GM23338 (cell line): ENCODE measurements around the gene FGA. TPM values are rescaled to one million over a fixed set of nuclear protein-coding genes. Genes with fewer than 3 reads are reported as not detected.

ENCODE experiments used
- ATAC-seq: fragments of 200-7000 bp; cut with Tn5 transposase; 3 replicates; pipeline ENCODE4 v1.9.1; 2020
- DNase-seq: peaks from one replicate; pipeline ENCODE4 v3.0.0-alpha.2; 2015; ENCODE audit warnings: low spot score
- H2AFZ ChIP-seq: fragments of 200-600 bp; sonication (generic); 2 replicates; pipeline ENCODE4 v1.8.0; 2016; ENCODE audit warnings: antibody characterized with exemption, mild to moderate bottlenecking, moderate library complexity
- H3F3A ChIP-seq: fragments of 200-600 bp; sonication (generic); replicated peaks from 2 replicates; pipeline ENCODE4 v1.8.0; 2017; ENCODE audit warnings: antibody characterized with exemption, mixed run types, low read depth
- H3K27ac ChIP-seq: fragments of 200-600 bp; sonication (generic); 2 replicates; pipeline ENCODE4 v1.6.1; 2016; ENCODE audit warnings: low read depth
- H3K27me3 ChIP-seq: fragments of 200-600 bp; sonication (generic); 2 replicates; pipeline ENCODE4 v1.8.0; 2016; ENCODE audit warnings: mild to moderate bottlenecking, mixed run types, moderate library complexity; ENCODE audit not compliant: insufficient read depth
- H3K36me3 ChIP-seq: fragments of 200-600 bp; sonication (generic); 2 replicates; pipeline ENCODE4 v1.8.0; 2016; ENCODE audit warnings: mild to moderate bottlenecking; ENCODE audit not compliant: insufficient read depth
- H3K4me1 ChIP-seq: fragments of 200-600 bp; sonication (generic); 2 replicates; pipeline ENCODE4 v1.8.0; 2016; ENCODE audit warnings: mild to moderate bottlenecking, moderate library complexity; ENCODE audit not compliant: insufficient read depth
- H3K4me2 ChIP-seq: fragments of 200-600 bp; sonication (generic); 2 replicates; pipeline ENCODE4 v1.7.1; 2017; ENCODE audit warnings: mixed run types
- H3K4me3 ChIP-seq: fragments of 200-600 bp; sonication (generic); 2 replicates; pipeline ENCODE4 v1.6.1; 2016; ENCODE audit warnings: mixed run types
- H3K79me2 ChIP-seq: fragments of 200-600 bp; sonication (generic); replicated peaks from 2 replicates; pipeline ENCODE4 v1.8.0; 2017; ENCODE audit warnings: mild to moderate bottlenecking; ENCODE audit not compliant: insufficient read depth
- H3K9me2 ChIP-seq: fragments of 200-600 bp; sonication (generic); 2 replicates; pipeline ENCODE4 v1.8.0; 2017; ENCODE audit not compliant: insufficient read depth
- H4K20me1 ChIP-seq: fragments of 200-600 bp; sonication (generic); replicated peaks from 2 replicates; pipeline ENCODE4 v1.8.0; 2017; ENCODE audit warnings: mild to moderate bottlenecking; ENCODE audit not compliant: insufficient read depth
- H3K27ac Mint-ChIP-seq: 2 replicates; pipeline ENCODE4 v1.8.0; 2020; ENCODE audit warnings: inconsistent platforms, mild to moderate bottlenecking, moderate library complexity, mixed read lengths
- H3K27me3 Mint-ChIP-seq: 3 replicates; pipeline ENCODE4 v1.8.0; 2022; ENCODE audit warnings: low read depth, mild to moderate bottlenecking, moderate library complexity, mixed read lengths, inconsistent platforms; ENCODE audit not compliant: insufficient read depth, poor library complexity
- H3K36me3 Mint-ChIP-seq: 3 replicates; pipeline ENCODE4 v1.8.0; 2021; ENCODE audit warnings: low read depth, mild to moderate bottlenecking, inconsistent platforms, moderate library complexity, mixed read lengths
- H3K4me1 Mint-ChIP-seq: 3 replicates; pipeline ENCODE4 v1.8.0; 2020; ENCODE audit warnings: mild to moderate bottlenecking, inconsistent platforms, mixed read lengths
- H3K4me3 Mint-ChIP-seq: 3 replicates; pipeline ENCODE4 v1.8.0; 2021; ENCODE audit warnings: moderate library complexity, mild to moderate bottlenecking, inconsistent platforms, mixed read lengths
- H3K9me3 Mint-ChIP-seq: 3 replicates; pipeline ENCODE4 v1.8.0; 2020; ENCODE audit warnings: moderate library complexity, mild to moderate bottlenecking, inconsistent platforms, mixed read lengths
- CREB1 ChIP-seq: fragments of 250-450 bp; sonication (Bioruptor Pico); IDR thresholded peaks from 2 replicates; pipeline ENCODE4 v1.5.0; 2020; ENCODE audit warnings: low read depth, mild to moderate bottlenecking, moderate library complexity
- EZH2 ChIP-seq: fragments of 200-600 bp; sonication (generic); IDR thresholded peaks from one replicate; pipeline ENCODE4 v1.8.0; 2017; ENCODE audit warnings: antibody characterized with exemption, mild to moderate bottlenecking, low read depth; ENCODE audit not compliant: unreplicated experiment
- EZH2phosphoT487 ChIP-seq: fragments of 200-600 bp; sonication (generic); IDR thresholded peaks from one replicate; pipeline ENCODE4 v1.8.1; 2018; ENCODE audit warnings: antibody characterized with exemption; ENCODE audit not compliant: unreplicated experiment
- JUNB ChIP-seq: IDR thresholded peaks from one replicate; pipeline ENCODE4 v1.6.1; 2016; ENCODE audit warnings: antibody characterized with exemption; ENCODE audit not compliant: unreplicated experiment
- NANOG ChIP-seq: IDR thresholded peaks from 2 replicates; pipeline ENCODE4 v1.6.1; 2016; ENCODE audit warnings: antibody characterized with exemption, borderline replicate concordance
- POLR2AphosphoS5 ChIP-seq: IDR thresholded peaks from 2 replicates; pipeline ENCODE4 v1.6.1; 2016; ENCODE audit warnings: antibody characterized with exemption, low read depth
- STAT1 ChIP-seq: IDR thresholded peaks from one replicate; pipeline ENCODE4 v1.6.1; 2016; ENCODE audit warnings: antibody characterized with exemption; ENCODE audit not compliant: unreplicated experiment
- ZNF114 ChIP-seq: fragments of 250-450 bp; sonication (Bioruptor Pico); IDR thresholded peaks from 2 replicates; pipeline ENCODE4 v1.5.0; 2020; ENCODE audit warnings: mild to moderate bottlenecking, moderate library complexity
- ZNF331 ChIP-seq: fragments of 250-450 bp; sonication (Bioruptor Pico); IDR thresholded peaks from 2 replicates; pipeline ENCODE4 v1.5.0; 2020; ENCODE audit warnings: low read depth, mild to moderate bottlenecking, moderate library complexity
- polyA plus RNA-seq: library from polyadenylated mRNA; unstranded; fragments of >200 nt; fragmentation: Nextera tagmentation; extraction: Ambion mirVana; gene quantifications from 2 replicates; pipeline ENCODE4 v1.2.1, GENCODE V29; 2016
- total RNA-seq: library from RNA; depleted of rRNA; stranded (reverse); fragments of >200 nt; shearing (Covaris generic); gene quantifications from 2 replicates; pipeline ENCODE4 v1.2.3, GENCODE V29; 2014
- TF ChIP-seq, protein P1 (sequence below), 2 experiments: fragments of 200-600 bp in 1 of 2; sonication (generic) in 1 of 2; conservative IDR thresholded peaks; 2 replicates each; pipeline versions ENCODE4 v1.5.1 to v1.6.1; 2016 to 2017; ENCODE audit warnings: antibody characterized with exemption in 2 of 2, low read depth in 2 of 2, mild to moderate bottlenecking in 2 of 2, moderate library complexity in 1 of 2
- TF ChIP-seq, protein P2 (sequence below): fragments of 250-450 bp; sonication (Bioruptor Pico); IDR thresholded peaks from 2 replicates; pipeline ENCODE4 v1.5.0; 2020; ENCODE audit warnings: mild to moderate bottlenecking, moderate library complexity
- TF ChIP-seq, protein P3 (sequence below): IDR thresholded peaks from 2 replicates; pipeline ENCODE4 v1.6.1; 2016; ENCODE audit warnings: antibody characterized with exemption
- TF ChIP-seq, protein P4 (sequence below): IDR thresholded peaks from one replicate; pipeline ENCODE4 v1.6.1; 2018; ENCODE audit warnings: antibody characterized with exemption; ENCODE audit not compliant: unreplicated experiment

Gene FGA
- total and polyA plus RNA-seq, 2 experiments from 2014 or later = not detected

DNA sequence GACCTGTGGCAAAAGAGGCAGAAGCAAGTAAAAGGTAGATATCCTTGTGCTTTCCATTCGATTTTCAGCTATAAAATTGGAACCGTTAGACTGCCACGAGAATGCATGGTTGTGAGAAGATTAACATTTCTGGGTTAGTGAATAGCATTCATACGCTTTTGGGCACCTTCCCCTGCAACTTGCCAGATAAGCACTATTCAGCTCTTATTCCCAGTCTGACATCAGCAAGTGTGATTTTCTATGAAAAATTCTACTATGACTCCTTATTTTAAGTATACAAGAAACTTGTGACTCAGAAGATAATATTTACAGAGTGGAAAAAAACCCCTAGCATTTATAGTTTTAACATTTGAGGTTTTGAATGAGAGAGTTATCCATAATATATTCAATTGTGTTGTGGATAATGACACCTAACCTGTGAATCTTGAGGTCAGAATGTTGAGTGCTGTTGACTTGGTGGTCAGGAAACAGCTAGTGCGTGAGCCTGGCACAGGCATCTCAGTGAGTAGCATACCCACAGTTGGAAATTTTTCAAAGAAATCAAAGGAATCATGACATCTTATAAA, 23.8 kb downstream of the FGA start:
- Histone ChIP-seq H2AFZ (peak overlapping the region; percentile 19; the same call in 1 of the 2 replicates), H3K36me3 (no peaks in the 10 kb centered on the region), H3F3A (no peaks in the 10 kb centered on the region), H3K4me2 (no peak overlapping the region), H4K20me1 (no peaks in the 10 kb centered on the region), H3K27me3 (no peaks in the 10 kb centered on the region), H3K4me1 (peaks cover 6% of the 10 kb centered on the region; the same call in 1 of the 2 replicates), H3K9me2 (no peaks in the 10 kb centered on the region), H3K4me3 (no peak overlapping the region), H3K27ac (no peak overlapping the region), H3K79me2 (no peaks in the 10 kb centered on the region)
- ATAC-seq (no peak), DNase-seq (no peak)
- Mint-ChIP-seq H3K4me3 (no peak overlapping the region), H3K4me1 (peaks cover 10% of the 10 kb centered on the region; the same call in 2 of the 3 replicates), H3K36me3 (no peaks in the 10 kb centered on the region), H3K27me3 (no peaks in the 10 kb centered on the region), H3K9me3 (no peaks in the 10 kb centered on the region), H3K27ac (no peak overlapping the region)
- TF ChIP-seq EZH2 (no peak), EZH2phosphoT487 (no peak), ZNF114 (CRISPR knock-in tag) (no peak), STAT1 (no peak), ZNF331 (CRISPR knock-in tag) (no peak), NANOG (no peak), CREB1 (CRISPR knock-in tag) (no peak), POLR2AphosphoS5 (no peak), JUNB (no peak)
- TF ChIP-seq, protein P1, sequence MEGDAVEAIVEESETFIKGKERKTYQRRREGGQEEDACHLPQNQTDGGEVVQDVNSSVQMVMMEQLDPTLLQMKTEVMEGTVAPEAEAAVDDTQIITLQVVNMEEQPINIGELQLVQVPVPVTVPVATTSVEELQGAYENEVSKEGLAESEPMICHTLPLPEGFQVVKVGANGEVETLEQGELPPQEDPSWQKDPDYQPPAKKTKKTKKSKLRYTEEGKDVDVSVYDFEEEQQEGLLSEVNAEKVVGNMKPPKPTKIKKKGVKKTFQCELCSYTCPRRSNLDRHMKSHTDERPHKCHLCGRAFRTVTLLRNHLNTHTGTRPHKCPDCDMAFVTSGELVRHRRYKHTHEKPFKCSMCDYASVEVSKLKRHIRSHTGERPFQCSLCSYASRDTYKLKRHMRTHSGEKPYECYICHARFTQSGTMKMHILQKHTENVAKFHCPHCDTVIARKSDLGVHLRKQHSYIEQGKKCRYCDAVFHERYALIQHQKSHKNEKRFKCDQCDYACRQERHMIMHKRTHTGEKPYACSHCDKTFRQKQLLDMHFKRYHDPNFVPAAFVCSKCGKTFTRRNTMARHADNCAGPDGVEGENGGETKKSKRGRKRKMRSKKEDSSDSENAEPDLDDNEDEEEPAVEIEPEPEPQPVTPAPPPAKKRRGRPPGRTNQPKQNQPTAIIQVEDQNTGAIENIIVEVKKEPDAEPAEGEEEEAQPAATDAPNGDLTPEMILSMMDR (conservative IDR thresholded peaks at IDR 0.05; ENCODE audit: low read depth in 2 of 2) = no peak
- TF ChIP-seq, protein P2, sequence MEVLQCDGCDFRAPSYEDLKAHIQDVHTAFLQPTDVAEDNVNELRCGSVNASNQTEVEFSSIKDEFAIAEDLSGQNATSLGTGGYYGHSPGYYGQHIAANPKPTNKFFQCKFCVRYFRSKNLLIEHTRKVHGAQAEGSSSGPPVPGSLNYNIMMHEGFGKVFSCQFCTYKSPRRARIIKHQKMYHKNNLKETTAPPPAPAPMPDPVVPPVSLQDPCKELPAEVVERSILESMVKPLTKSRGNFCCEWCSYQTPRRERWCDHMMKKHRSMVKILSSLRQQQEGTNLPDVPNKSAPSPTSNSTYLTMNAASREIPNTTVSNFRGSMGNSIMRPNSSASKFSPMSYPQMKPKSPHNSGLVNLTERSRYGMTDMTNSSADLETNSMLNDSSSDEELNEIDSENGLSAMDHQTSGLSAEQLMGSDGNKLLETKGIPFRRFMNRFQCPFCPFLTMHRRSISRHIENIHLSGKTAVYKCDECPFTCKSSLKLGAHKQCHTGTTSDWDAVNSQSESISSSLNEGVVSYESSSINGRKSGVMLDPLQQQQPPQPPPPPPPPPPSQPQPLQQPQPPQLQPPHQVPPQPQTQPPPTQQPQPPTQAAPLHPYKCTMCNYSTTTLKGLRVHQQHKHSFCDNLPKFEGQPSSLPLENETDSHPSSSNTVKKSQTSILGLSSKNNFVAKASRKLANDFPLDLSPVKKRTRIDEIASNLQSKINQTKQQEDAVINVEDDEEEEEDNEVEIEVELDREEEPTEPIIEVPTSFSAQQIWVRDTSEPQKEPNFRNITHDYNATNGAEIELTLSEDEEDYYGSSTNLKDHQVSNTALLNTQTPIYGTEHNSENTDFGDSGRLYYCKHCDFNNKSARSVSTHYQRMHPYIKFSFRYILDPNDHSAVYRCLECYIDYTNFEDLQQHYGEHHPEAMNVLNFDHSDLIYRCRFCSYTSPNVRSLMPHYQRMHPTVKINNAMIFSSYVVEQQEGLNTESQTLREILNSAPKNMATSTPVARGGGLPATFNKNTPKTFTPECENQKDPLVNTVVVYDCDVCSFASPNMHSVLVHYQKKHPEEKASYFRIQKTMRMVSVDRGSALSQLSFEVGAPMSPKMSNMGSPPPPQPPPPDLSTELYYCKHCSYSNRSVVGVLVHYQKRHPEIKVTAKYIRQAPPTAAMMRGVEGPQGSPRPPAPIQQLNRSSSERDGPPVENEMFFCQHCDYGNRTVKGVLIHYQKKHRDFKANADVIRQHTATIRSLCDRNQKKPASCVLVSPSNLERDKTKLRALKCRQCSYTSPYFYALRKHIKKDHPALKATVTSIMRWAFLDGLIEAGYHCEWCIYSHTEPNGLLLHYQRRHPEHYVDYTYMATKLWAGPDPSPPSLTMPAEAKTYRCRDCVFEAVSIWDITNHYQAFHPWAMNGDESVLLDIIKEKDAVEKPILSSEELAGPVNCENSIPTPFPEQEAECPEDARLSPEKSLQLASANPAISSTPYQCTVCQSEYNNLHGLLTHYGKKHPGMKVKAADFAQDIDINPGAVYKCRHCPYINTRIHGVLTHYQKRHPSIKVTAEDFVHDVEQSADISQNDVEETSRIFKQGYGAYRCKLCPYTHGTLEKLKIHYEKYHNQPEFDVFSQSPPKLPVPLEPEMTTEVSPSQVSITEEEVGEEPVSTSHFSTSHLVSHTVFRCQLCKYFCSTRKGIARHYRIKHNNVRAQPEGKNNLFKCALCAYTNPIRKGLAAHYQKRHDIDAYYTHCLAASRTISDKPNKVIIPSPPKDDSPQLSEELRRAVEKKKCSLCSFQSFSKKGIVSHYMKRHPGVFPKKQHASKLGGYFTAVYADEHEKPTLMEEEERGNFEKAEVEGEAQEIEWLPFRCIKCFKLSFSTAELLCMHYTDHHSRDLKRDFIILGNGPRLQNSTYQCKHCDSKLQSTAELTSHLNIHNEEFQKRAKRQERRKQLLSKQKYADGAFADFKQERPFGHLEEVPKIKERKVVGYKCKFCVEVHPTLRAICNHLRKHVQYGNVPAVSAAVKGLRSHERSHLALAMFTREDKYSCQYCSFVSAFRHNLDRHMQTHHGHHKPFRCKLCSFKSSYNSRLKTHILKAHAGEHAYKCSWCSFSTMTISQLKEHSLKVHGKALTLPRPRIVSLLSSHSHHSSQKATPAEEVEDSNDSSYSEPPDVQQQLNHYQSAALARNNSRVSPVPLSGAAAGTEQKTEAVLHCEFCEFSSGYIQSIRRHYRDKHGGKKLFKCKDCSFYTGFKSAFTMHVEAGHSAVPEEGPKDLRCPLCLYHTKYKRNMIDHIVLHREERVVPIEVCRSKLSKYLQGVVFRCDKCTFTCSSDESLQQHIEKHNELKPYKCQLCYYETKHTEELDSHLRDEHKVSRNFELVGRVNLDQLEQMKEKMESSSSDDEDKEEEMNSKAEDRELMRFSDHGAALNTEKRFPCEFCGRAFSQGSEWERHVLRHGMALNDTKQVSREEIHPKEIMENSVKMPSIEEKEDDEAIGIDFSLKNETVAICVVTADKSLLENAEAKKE = no peak
- TF ChIP-seq, protein P3, sequence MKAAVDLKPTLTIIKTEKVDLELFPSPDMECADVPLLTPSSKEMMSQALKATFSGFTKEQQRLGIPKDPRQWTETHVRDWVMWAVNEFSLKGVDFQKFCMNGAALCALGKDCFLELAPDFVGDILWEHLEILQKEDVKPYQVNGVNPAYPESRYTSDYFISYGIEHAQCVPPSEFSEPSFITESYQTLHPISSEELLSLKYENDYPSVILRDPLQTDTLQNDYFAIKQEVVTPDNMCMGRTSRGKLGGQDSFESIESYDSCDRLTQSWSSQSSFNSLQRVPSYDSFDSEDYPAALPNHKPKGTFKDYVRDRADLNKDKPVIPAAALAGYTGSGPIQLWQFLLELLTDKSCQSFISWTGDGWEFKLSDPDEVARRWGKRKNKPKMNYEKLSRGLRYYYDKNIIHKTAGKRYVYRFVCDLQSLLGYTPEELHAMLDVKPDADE = no peak
- TF ChIP-seq, protein P4, sequence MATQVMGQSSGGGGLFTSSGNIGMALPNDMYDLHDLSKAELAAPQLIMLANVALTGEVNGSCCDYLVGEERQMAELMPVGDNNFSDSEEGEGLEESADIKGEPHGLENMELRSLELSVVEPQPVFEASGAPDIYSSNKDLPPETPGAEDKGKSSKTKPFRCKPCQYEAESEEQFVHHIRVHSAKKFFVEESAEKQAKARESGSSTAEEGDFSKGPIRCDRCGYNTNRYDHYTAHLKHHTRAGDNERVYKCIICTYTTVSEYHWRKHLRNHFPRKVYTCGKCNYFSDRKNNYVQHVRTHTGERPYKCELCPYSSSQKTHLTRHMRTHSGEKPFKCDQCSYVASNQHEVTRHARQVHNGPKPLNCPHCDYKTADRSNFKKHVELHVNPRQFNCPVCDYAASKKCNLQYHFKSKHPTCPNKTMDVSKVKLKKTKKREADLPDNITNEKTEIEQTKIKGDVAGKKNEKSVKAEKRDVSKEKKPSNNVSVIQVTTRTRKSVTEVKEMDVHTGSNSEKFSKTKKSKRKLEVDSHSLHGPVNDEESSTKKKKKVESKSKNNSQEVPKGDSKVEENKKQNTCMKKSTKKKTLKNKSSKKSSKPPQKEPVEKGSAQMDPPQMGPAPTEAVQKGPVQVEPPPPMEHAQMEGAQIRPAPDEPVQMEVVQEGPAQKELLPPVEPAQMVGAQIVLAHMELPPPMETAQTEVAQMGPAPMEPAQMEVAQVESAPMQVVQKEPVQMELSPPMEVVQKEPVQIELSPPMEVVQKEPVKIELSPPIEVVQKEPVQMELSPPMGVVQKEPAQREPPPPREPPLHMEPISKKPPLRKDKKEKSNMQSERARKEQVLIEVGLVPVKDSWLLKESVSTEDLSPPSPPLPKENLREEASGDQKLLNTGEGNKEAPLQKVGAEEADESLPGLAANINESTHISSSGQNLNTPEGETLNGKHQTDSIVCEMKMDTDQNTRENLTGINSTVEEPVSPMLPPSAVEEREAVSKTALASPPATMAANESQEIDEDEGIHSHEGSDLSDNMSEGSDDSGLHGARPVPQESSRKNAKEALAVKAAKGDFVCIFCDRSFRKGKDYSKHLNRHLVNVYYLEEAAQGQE = no peak
